Measurements from ENCODE around the gene BCL2L13.

Gene BCL2L13

GRCh38 chr22:17627961-17628405, 10.6 kb upstream of the BCL2L13 start:
- no peak for TF ChIP-seq CTCF (IDR thresholded peaks at IDR 0.05; ENCODE audit: low read depth, low read length, missing control alignments)
- DNase-seq (ENCODE audit: extremely low read depth, low read depth): no peak
- H3K4me3 ChIP-seq (replicated peaks; ENCODE audit: low read depth, low read length): peak overlapping the region; percentile 100

- H3K4me3 ChIP-seq (replicated peaks; ENCODE audit: low read depth, low read length): peak within 1 kb of the TSS; percentile 100
- no peak for TF ChIP-seq CTCF (IDR thresholded peaks at IDR 0.05; ENCODE audit: low read depth, low read length, missing control alignments)
- peak; percentile 87 for DNase-seq (ENCODE audit: extremely low read depth, low read depth)
Measured at GRCh38 chr22:17628406-17629172, 10.0 kb upstream of the BCL2L13 start, which contains the start of gene ATP6V1E1. ATP6V1E1 (minus strand) TSS chr22:17628749; CDS start chr22:17628635, 114 bp downstream.

GRCh38 chr22:17629173-17629489, 9.4 kb upstream of the BCL2L13 start:
- H3K4me3 ChIP-seq (replicated peaks; ENCODE audit: low read depth, low read length): peak overlapping the region; percentile 100
- no peak for DNase-seq (ENCODE audit: extremely low read depth, low read depth)
- TF ChIP-seq CTCF (IDR thresholded peaks at IDR 0.05; ENCODE audit: low read depth, low read length, missing control alignments): no peak

GRCh38 chr22:17629641-17630040, 8.9 kb upstream of the BCL2L13 start:
- TF ChIP-seq CTCF (IDR thresholded peaks at IDR 0.05; ENCODE audit: low read depth, low read length, missing control alignments): no peak

GRCh38 chr22:17631076-17631565, 7.4 kb upstream of the BCL2L13 start:
- no peak for TF ChIP-seq CTCF (IDR thresholded peaks at IDR 0.05; ENCODE audit: low read depth, low read length, missing control alignments)

More at GRCh38 chr22:17629641-17630040, 8.9 kb upstream of the BCL2L13 start:
- DNase-seq (ENCODE audit: extremely low read depth, low read depth): no peak
- H3K4me3 ChIP-seq (replicated peaks; ENCODE audit: low read depth, low read length): peak overlapping the region; percentile 100

GRCh38 chr22:17633217-17633997, 5.2 kb upstream of the BCL2L13 start:
- no peak for DNase-seq (ENCODE audit: extremely low read depth, low read depth)
- H3K4me3 ChIP-seq (replicated peaks; ENCODE audit: low read depth, low read length): no peak overlapping the region
- no peak for TF ChIP-seq CTCF (IDR thresholded peaks at IDR 0.05; ENCODE audit: low read depth, low read length, missing control alignments)

More at GRCh38 chr22:17631076-17631565, 7.4 kb upstream of the BCL2L13 start:
- no peak for DNase-seq (ENCODE audit: extremely low read depth, low read depth)
- H3K4me3 ChIP-seq (replicated peaks; ENCODE audit: low read depth, low read length): no peak overlapping the region
